T-cell (primary cell): ENCODE measurements around the gene FEM1C. TPM values are rescaled to one million over a fixed set of nuclear protein-coding genes. Genes with fewer than 3 reads are reported as not detected.

Source experiments
- ATAC-seq, 4 experiments: fragments of 200-7000 bp in 3 of 4; fragments of 150-1000 bp in 1 of 4; cut with Tn5 transposase; replicated peaks in 1 of 4; 1 replicate in 3 of 4; 2 replicates in 1 of 4; pipeline ENCODE4 v1.10.0; 2021; ENCODE audit warnings: moderate library complexity in 3 of 4, mild to moderate bottlenecking in 2 of 4, moderate number of reproducible peaks in 1 of 4
- CTCF ChIA-PET, 2 donors: fragments of 300-600 bp; sonication (Branson Sonifier 250); formaldehyde crosslinking; loops; one replicate each; lab custom pipeline; 2022; ENCODE audit warnings: antibody characterized with exemption in 2 of 2; lab: Charles Lee
- POLR2A ChIA-PET, 2 donors: fragments of 300-600 bp; sonication (Branson Sonifier 250); formaldehyde crosslinking; loops; one replicate each; lab custom pipeline; 2022; ENCODE audit warnings: antibody characterized with exemption in 2 of 2; lab: Charles Lee
- DNase-seq, 35 experiments: peaks; one replicate each; pipeline versions ENCODE4 v3.0.0 to v3.0.0-alpha.2; 2013 to 2023
- H3K27ac ChIP-seq: one replicate; pipeline ENCODE4 v1.5.1; 2013; ENCODE audit warnings: low read length
- H3K27me3 ChIP-seq, 2 experiments: replicated peaks in 1 of 2; 1 replicate in 1 of 2; 2 replicates in 1 of 2; pipeline versions ENCODE4 v1.6.1 to v1.7.0; 2013; ENCODE audit warnings: low read length in 1 of 2, mixed read lengths in 1 of 2; ENCODE audit not compliant: control insufficient read depth in 2 of 2, insufficient read depth in 2 of 2; ENCODE audit errors: extremely low read depth in 1 of 2
- H3K36me3 ChIP-seq, 2 donors: 1 replicate in 1 of 2; 2 replicates in 1 of 2; pipeline versions ENCODE4 v1.6.1 to v1.7.0; 2013; ENCODE audit warnings: low read length in 1 of 2; ENCODE audit not compliant: control insufficient read depth in 2 of 2, insufficient read depth in 1 of 2; ENCODE audit errors: extremely low read depth in 1 of 2
- H3K4me1 ChIP-seq, 2 experiments: 1 replicate in 1 of 2; 2 replicates in 1 of 2; pipeline versions ENCODE4 v1.6.1 to v1.7.0; 2013; ENCODE audit warnings: low read length in 2 of 2, mixed read lengths in 1 of 2; ENCODE audit not compliant: insufficient read depth in 2 of 2, control insufficient read depth in 1 of 2; ENCODE audit errors: extremely low read depth in 1 of 2
- H3K4me3 ChIP-seq, 2 donors: 1 replicate in 1 of 2; 2 replicates in 1 of 2; pipeline versions ENCODE4 v1.5.1 to v1.7.0; 2013; ENCODE audit warnings: mild to moderate bottlenecking in 2 of 2, low read length in 1 of 2, moderate library complexity in 1 of 2; ENCODE audit not compliant: control insufficient read depth in 1 of 2; ENCODE audit errors: extremely low read depth in 1 of 2
- H3K9me3 ChIP-seq: 2 replicates; pipeline ENCODE4 v1.7.0; 2013
- H3K27ac Mint-ChIP-seq, 2 donors: one replicate each; pipeline ENCODE4 v1.8.0; 2020 to 2021; ENCODE audit warnings: mild to moderate bottlenecking in 2 of 2, mixed read lengths in 2 of 2
- H3K27me3 Mint-ChIP-seq, 2 donors: one replicate each; pipeline ENCODE4 v1.8.0; 2021 to 2022; ENCODE audit warnings: mixed read lengths in 2 of 2
- H3K36me3 Mint-ChIP-seq: one replicate; pipeline ENCODE4 v1.8.0; 2021; ENCODE audit warnings: mixed read lengths
- H3K4me1 Mint-ChIP-seq, 3 donors: one replicate each; pipeline ENCODE4 v1.8.0; 2020 to 2022; ENCODE audit warnings: mixed read lengths in 3 of 3, mild to moderate bottlenecking in 1 of 3
- H3K4me3 Mint-ChIP-seq, 3 donors: one replicate each; pipeline ENCODE4 v1.8.0; 2020 to 2022; ENCODE audit warnings: mild to moderate bottlenecking in 3 of 3, mixed read lengths in 3 of 3, moderate library complexity in 3 of 3
- H3K9me3 Mint-ChIP-seq, 3 donors: one replicate each; pipeline ENCODE4 v1.8.0; 2020 to 2022; ENCODE audit warnings: mixed read lengths in 3 of 3
- WGBS: methylation state at CpG from one replicate; pipeline ENCODE4 v1.1.5; 2013; ENCODE audit warnings: missing lambda C conversion rate; ENCODE audit not compliant: insufficient coverage; 5-methylcytosine and 5-hydroxymethylcytosine counted together
- total RNA-seq, 35 experiments: library from RNA in 6 of 35; stranded (reverse) in 6 of 35; fragments of 120-200 nt in 1 of 35; gene quantifications; one replicate each; pipeline versions ENCODE4 v1.2.1 to v1.2.4 and lab custom pipeline; 2013 to 2026

The FEM1C gene
- total RNA-seq, 5 donors from 2014 or later (not counting 1 experiment from before 2014, with no cell fraction given) = 14.2 to 30.3 (median 15.3) TPM

GRCh38 chr5:115522832-115523403 lies 21.7 kb downstream of the FEM1C start:
- Histone ChIP-seq H3K36me3 (peaks cover 6 to 26% of the 10 kb centered on the region in 2 donors), H3K9me3 (no peaks in the 10 kb centered on the region), H3K4me1 (peaks cover 0 to 6% of the 10 kb centered on the region in 2 experiments), H3K27me3 (no peaks in the 10 kb centered on the region), H3K4me3 (no peak overlapping the region), H3K27ac (no peak overlapping the region)
- Mint-ChIP-seq H3K27ac (peak overlapping the region; percentile 64 to 75), H3K4me1 (peaks cover 38 to 49% (median 47%) of the 10 kb centered on the region in 3 donors), H3K4me3 (peak overlapping the region in 1 of 3 donors; percentile 38), H3K27me3 (no peaks in the 10 kb centered on the region), H3K9me3 (no peaks in the 10 kb centered on the region), H3K36me3 (peaks cover 48% of the 10 kb centered on the region)
- POLR2A ChIA-PET = interaction anchor here (0.6 to 0.7 kb wide), 4 partner anchors 9 to 109 kb away, joined by 3 to 4 read pairs (median 3); no protein-coding TSS in a partner anchor
- CTCF ChIA-PET = interaction anchor here in 1 of 2 donors (1.0 kb wide), 1 partner anchor 11 kb away, joined by 4 read pairs; no protein-coding TSS in a partner anchor
- ATAC-seq (no peak), DNase-seq (no peak)

DNA sequence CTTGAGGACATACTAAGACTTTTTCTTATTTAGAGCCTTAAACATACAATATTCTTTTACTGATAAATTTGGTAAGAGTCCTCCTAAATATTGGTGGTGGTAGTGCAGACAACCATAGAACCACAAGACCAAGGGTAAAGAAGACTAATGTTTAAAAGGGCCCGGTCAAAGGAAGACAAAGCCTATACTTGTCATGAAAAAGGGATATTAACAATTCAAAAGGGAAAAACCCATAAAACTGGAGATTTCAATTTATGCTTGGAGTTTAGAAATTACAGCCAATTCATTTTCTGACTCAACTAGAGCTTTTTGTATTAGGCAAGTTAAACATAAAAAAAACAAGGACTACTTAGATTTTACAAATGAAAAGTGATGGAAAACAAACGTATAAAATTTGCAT lies 24.4 kb downstream of the FEM1C start:
- Histone ChIP-seq H3K9me3 (no peaks in the 10 kb centered on the region), H3K27me3 (no peaks in the 10 kb centered on the region), H3K4me3 (no peak overlapping the region), H3K36me3 (peaks cover 6 to 13% of the 10 kb centered on the region in 2 donors), H3K27ac (no peak overlapping the region), H3K4me1 (peaks cover 0 to 6% of the 10 kb centered on the region in 2 experiments)
- Mint-ChIP-seq H3K27ac (no peak overlapping the region), H3K27me3 (no peaks in the 10 kb centered on the region), H3K36me3 (peaks cover 38% of the 10 kb centered on the region), H3K4me1 (peaks cover 27 to 34% (median 33%) of the 10 kb centered on the region in 3 donors), H3K9me3 (no peaks in the 10 kb centered on the region), H3K4me3 (no peak overlapping the region)
- no CpG with 5 or more reads among the region's 2 CpGs for WGBS
- DNase-seq = no peak
- POLR2A ChIA-PET = interaction anchor here in 1 of 2 donors (0.6 to 1.2 kb wide), 3 partner anchors 23 to 321 kb away, joined by 7 read pairs; no protein-coding TSS in a partner anchor
- no peak for ATAC-seq
- CTCF ChIA-PET = interaction anchor here in 1 of 2 donors (1.2 kb wide), 1 partner anchor 16 kb away, joined by 3 read pairs; no protein-coding TSS in a partner anchor

DNA sequence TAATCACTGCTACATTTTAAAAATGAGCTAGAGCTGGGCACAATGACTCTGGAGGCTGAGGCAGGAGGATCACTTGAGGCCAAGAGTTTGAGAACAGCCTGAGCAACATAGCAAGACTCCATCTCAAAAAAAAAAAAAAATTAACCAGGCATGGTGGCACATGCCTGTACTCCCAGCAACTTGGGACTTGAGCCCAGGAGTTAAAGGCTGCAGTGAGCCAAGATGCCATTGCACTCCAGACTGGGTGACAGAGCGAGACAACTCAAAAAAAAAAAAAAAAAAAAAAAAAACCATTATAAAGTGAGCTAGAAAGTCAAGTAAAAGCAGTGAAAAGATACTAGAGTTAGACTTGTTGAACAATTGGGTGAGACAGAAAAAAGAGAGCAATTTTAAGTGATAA lies 28.2 kb downstream of the FEM1C start:
- Histone ChIP-seq H3K36me3 (no peaks in the 10 kb centered on the region), H3K27ac (no peak overlapping the region), H3K4me1 (no peaks in the 10 kb centered on the region), H3K9me3 (no peaks in the 10 kb centered on the region), H3K27me3 (no peaks in the 10 kb centered on the region), H3K4me3 (no peak overlapping the region)
- DNase-seq = no peak
- no CpG with 5 or more reads among the region's 1 CpG for WGBS
- H3K27me3 Mint-ChIP-seq = no peaks in the 10 kb centered on the region
- CTCF ChIA-PET = interaction anchor here (0.6 kb wide), 2 partner anchors 236 to 411 kb away, joined by 6 to 7 read pairs; no protein-coding TSS in a partner anchor
- ATAC-seq = no peak
- H3K9me3 Mint-ChIP-seq = peaks cover 0 to 7% (median 4%) of the 10 kb centered on the region in 3 donors
- H3K36me3 Mint-ChIP-seq = peaks cover 28% of the 10 kb centered on the region
- H3K4me1 Mint-ChIP-seq = peaks cover 0 to 7% (median 6%) of the 10 kb centered on the region in 3 donors
- no peak overlapping the region for H3K27ac Mint-ChIP-seq
- H3K4me3 Mint-ChIP-seq = no peak overlapping the region
- POLR2A ChIA-PET = interaction anchor here (0.6 kb wide), 2 partner anchors 24 to 29 kb away, joined by 4 to 11 read pairs; no protein-coding TSS in a partner anchor

DNA sequence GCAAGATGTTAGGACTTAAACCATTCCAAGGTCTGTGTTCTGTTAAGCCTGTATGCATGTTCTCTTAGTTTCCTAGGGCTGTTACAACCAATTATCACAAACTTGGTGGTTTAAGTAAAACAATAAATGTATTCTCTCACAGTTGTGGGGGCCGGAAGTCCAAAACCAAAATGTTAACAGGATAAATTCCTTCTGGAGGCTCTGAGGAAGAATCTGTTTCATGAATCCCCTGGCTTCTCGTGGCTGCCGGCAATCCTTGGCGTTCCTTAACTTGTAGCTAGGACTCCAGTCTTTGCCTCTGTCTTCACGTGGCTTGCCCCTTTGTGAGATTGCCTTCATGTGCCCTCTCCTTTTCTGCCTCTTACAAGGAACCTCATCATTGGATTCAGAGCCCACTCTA lies 30.4 kb downstream of the FEM1C start:
- POLR2A ChIA-PET = interaction anchor here in 1 of 2 donors (0.6 to 1.0 kb wide), 2 partner anchors 10 to 84 kb away, joined by 3 to 4 read pairs; no protein-coding TSS in a partner anchor
- 96% methylated on average over 5 of the region's 5 CpGs for WGBS
- CTCF ChIA-PET = interaction anchor here in 1 of 2 donors (0.9 kb wide), 1 partner anchor 59 kb away, joined by 3 read pairs; no protein-coding TSS in a partner anchor

GRCh38 chr5:115511632-115512031 lies 32.9 kb downstream of the FEM1C start:
- Mint-ChIP-seq H3K4me1 (no peaks in the 10 kb centered on the region), H3K27me3 (peaks cover 0 to 2% of the 10 kb centered on the region in 2 donors), H3K36me3 (peaks cover 11% of the 10 kb centered on the region), H3K4me3 (no peak overlapping the region), H3K9me3 (peaks cover 0 to 7% (median 4%) of the 10 kb centered on the region in 3 donors), H3K27ac (no peak overlapping the region)
- ChIA-PET CTCF (no interaction called here), POLR2A (no interaction called here)
- Histone ChIP-seq H3K27me3 (no peaks in the 10 kb centered on the region), H3K9me3 (no peaks in the 10 kb centered on the region), H3K27ac (no peak overlapping the region), H3K4me3 (no peak overlapping the region), H3K4me1 (no peaks in the 10 kb centered on the region), H3K36me3 (no peaks in the 10 kb centered on the region)
- ATAC-seq (no peak), DNase-seq (no peak)
- WGBS = no CpG with 5 or more reads among the region's 3 CpGs

More for the DNA sequence above, 30.4 kb downstream of the FEM1C start:
- H3K4me1 ChIP-seq = no peaks in the 10 kb centered on the region
- no peak overlapping the region for H3K4me3 ChIP-seq
- no peak overlapping the region for H3K4me3 Mint-ChIP-seq
- H3K9me3 Mint-ChIP-seq = peaks cover 0 to 7% (median 4%) of the 10 kb centered on the region in 3 donors
- H3K36me3 Mint-ChIP-seq = peaks cover 20% of the 10 kb centered on the region
- no peaks in the 10 kb centered on the region for H3K4me1 Mint-ChIP-seq
- no peaks in the 10 kb centered on the region for H3K27me3 Mint-ChIP-seq
- no peak for ATAC-seq
- no peak overlapping the region for H3K27ac ChIP-seq
- no peaks in the 10 kb centered on the region for H3K36me3 ChIP-seq
- no peak overlapping the region for H3K27ac Mint-ChIP-seq
- no peak for DNase-seq
- H3K27me3 ChIP-seq = no peaks in the 10 kb centered on the region
- no peaks in the 10 kb centered on the region for H3K9me3 ChIP-seq

DNA sequence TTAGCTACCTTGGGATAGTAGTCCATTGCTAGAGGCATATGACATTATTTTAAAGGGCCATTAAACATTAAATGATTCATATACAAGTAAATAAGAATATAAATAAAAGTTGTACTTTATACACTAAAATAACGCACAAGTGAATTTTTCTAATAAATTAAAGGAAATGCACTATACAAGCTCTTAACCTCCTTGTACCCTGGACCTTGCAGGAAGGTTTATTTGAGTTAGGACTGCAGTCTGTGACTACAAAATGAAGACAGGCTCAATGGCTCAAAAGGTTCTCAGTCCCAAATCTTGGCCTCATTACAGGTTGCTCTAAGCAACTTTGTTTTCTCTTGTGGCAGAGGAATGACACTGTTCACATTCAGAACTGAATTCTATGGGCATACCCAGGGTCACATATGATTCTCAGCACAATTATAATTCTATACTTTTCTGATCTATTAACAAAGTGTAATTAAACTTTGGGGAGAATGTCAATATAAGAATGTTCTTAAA lies 34.4 kb downstream of the FEM1C start:
- no peak overlapping the region for H3K27ac ChIP-seq
- ChIA-PET CTCF (no interaction called here), POLR2A (no interaction called here)
- Mint-ChIP-seq H3K4me3 (no peak overlapping the region), H3K27me3 (peaks cover 0 to 4% of the 10 kb centered on the region in 2 donors), H3K36me3 (peaks cover 11% of the 10 kb centered on the region), H3K9me3 (peaks cover 0 to 7% (median 4%) of the 10 kb centered on the region in 3 donors), H3K4me1 (no peaks in the 10 kb centered on the region), H3K27ac (no peak overlapping the region)
- H3K4me1 ChIP-seq = no peaks in the 10 kb centered on the region
- H3K36me3 ChIP-seq = no peaks in the 10 kb centered on the region
- H3K9me3 ChIP-seq = no peaks in the 10 kb centered on the region
- DNase-seq = no peak
- no CpG with 5 or more reads among the region's 1 CpG for whole genome bisulfite sequencing
- no peak overlapping the region for H3K4me3 ChIP-seq
- no peak for ATAC-seq
- H3K27me3 ChIP-seq = no peaks in the 10 kb centered on the region
